ENCODE results near the gene CASS4.

CASS4 gene

GRCh38 chr20:56428881-56429280 is 16.8 kb downstream of the CASS4 start:
- H3K27ac ChIP-seq = no peak overlapping the region
- peaks cover 6% of the 10 kb centered on the region for H3K4me1 ChIP-seq
- no peak for TF ChIP-seq Cebpa-rat (IDR thresholded peaks at IDR 0.05)
- no peak overlapping the region for H3K4me2 ChIP-seq
- H3K9ac ChIP-seq = no peak overlapping the region
- no peaks in the 10 kb centered on the region for H4K20me1 ChIP-seq
- no peaks in the 10 kb centered on the region for H3K36me3 ChIP-seq
- H3K27me3 ChIP-seq = no peaks in the 10 kb centered on the region
- no peak overlapping the region for H3K4me3 ChIP-seq
- no peaks in the 10 kb centered on the region for H3K9me3 ChIP-seq

DNA sequence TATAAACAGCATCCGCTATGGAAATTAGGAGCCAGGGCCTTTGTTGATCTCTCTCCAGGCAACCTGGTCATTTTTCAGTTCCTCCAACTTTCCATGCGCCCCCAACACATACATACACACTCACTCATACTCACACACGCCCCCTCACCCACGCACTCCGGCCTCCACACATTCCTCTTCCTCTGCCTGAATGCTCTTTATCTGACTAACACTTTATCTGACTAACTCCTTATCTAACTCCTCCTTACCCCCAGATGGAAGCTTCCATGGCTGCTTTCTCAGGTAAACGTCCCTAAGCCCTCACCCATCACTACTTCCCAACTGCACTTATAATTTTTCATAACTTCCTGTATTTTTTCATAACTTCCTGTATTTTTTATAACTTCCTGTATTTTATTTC is 17.4 kb downstream of the CASS4 start:
- H3K27me3 ChIP-seq = no peaks in the 10 kb centered on the region
- H3K27ac ChIP-seq = no peak overlapping the region
- H4K20me1 ChIP-seq = no peaks in the 10 kb centered on the region
- TF ChIP-seq Cebpa-rat (IDR thresholded peaks at IDR 0.05) = no peak
- peaks cover 6% of the 10 kb centered on the region for H3K4me1 ChIP-seq
- no peak overlapping the region for H3K4me3 ChIP-seq
- peak overlapping the region; percentile 42; the same call in 1 of the 2 replicates for H3K4me2 ChIP-seq
- H3K9ac ChIP-seq = no peak overlapping the region
- no peaks in the 10 kb centered on the region for H3K36me3 ChIP-seq
- no peaks in the 10 kb centered on the region for H3K9me3 ChIP-seq

DNA sequence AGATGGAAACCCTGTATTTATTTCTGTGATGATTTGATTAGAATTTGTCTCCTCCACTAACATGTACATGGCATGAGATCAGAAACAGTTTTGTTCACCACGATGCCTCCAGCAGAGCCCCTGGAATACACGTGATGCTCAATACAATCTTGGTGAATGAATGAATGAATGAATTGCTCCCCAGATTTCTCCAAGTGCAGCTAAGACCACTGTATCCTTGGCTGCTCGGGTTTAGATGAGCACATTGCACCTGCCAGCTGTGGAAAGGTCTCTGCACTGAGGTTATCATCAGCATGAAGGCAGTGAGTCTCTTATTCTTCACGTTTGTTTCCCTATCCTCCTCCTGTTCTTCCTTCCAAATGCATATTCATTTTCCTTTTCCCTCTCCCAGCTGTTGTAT is 17.9 kb downstream of the CASS4 start:
- H4K20me1 ChIP-seq = no peaks in the 10 kb centered on the region
- no peak overlapping the region for H3K27ac ChIP-seq
- no peak overlapping the region for H3K4me3 ChIP-seq
- H3K27me3 ChIP-seq = no peaks in the 10 kb centered on the region
- no peaks in the 10 kb centered on the region for H3K36me3 ChIP-seq
- TF ChIP-seq Cebpa-rat (IDR thresholded peaks at IDR 0.05) = no peak
- H3K9me3 ChIP-seq = no peaks in the 10 kb centered on the region
- peaks cover 6% of the 10 kb centered on the region for H3K4me1 ChIP-seq
- no peak overlapping the region for H3K9ac ChIP-seq
- H3K4me2 ChIP-seq = peak overlapping the region; percentile 42; the same call in 1 of the 2 replicates

DNA sequence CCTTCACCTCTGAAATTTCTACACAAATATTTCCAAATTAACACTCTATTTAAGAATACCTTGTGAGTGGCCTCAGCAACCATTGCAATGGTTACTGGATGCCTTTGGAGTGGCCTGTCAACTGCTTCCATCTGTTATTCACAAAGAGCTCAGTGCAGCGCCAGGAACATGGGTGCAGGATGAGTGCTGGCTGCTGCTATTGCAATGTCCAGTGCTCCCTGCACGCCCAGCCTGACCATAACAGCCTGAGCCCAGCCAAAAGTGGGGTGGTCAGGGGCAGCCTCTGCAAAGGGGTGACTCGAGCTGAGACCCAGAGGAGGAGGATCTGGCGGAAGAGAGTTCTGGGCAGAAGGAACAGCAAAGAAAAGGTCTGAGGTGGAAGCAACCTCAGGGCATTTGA is 18.4 kb downstream of the CASS4 start:
- H3K4me2 ChIP-seq = no peak overlapping the region
- H3K4me1 ChIP-seq = peaks cover 6% of the 10 kb centered on the region
- no peaks in the 10 kb centered on the region for H3K36me3 ChIP-seq
- no peaks in the 10 kb centered on the region for H3K27me3 ChIP-seq
- H3K27ac ChIP-seq = no peak overlapping the region
- no peak overlapping the region for H3K9ac ChIP-seq
- no peak for TF ChIP-seq Cebpa-rat (IDR thresholded peaks at IDR 0.05)
- no peak overlapping the region for H3K4me3 ChIP-seq
- no peaks in the 10 kb centered on the region for H4K20me1 ChIP-seq
- no peaks in the 10 kb centered on the region for H3K9me3 ChIP-seq

GRCh38 chr20:56430957-56431356 is 18.9 kb downstream of the CASS4 start:
- no peak overlapping the region for H3K9ac ChIP-seq
- H3K27ac ChIP-seq = no peak overlapping the region
- H3K36me3 ChIP-seq = no peaks in the 10 kb centered on the region
- H3K4me1 ChIP-seq = peaks cover 6% of the 10 kb centered on the region
- no peaks in the 10 kb centered on the region for H3K9me3 ChIP-seq
- H3K27me3 ChIP-seq = no peaks in the 10 kb centered on the region
- no peak overlapping the region for H3K4me2 ChIP-seq
- no peaks in the 10 kb centered on the region for H4K20me1 ChIP-seq
- TF ChIP-seq Cebpa-rat (IDR thresholded peaks at IDR 0.05) = no peak
- no peak overlapping the region for H3K4me3 ChIP-seq

GRCh38 chr20:56431471-56431870 is 19.4 kb downstream of the CASS4 start:
- Histone ChIP-seq H3K4me3 (no peak overlapping the region), H4K20me1 (no peaks in the 10 kb centered on the region), H3K9me3 (no peaks in the 10 kb centered on the region), H3K27ac (no peak overlapping the region), H3K36me3 (no peaks in the 10 kb centered on the region), H3K4me1 (peaks cover 6% of the 10 kb centered on the region), H3K4me2 (no peak overlapping the region), H3K27me3 (no peaks in the 10 kb centered on the region), H3K9ac (no peak overlapping the region)
- no peak for TF ChIP-seq Cebpa-rat (IDR thresholded peaks at IDR 0.05)

- no peak overlapping the region for H3K27ac ChIP-seq
- H3K4me3 ChIP-seq = no peak overlapping the region
- H4K20me1 ChIP-seq = no peaks in the 10 kb centered on the region
- no peaks in the 10 kb centered on the region for H3K36me3 ChIP-seq
- no peaks in the 10 kb centered on the region for H3K27me3 ChIP-seq
- TF ChIP-seq Cebpa-rat (IDR thresholded peaks at IDR 0.05) = no peak
- H3K4me1 ChIP-seq = peaks cover 6% of the 10 kb centered on the region
- no peaks in the 10 kb centered on the region for H3K9me3 ChIP-seq
- H3K9ac ChIP-seq = no peak overlapping the region
- no peak overlapping the region for H3K4me2 ChIP-seq
These were observed 21.3 kb downstream of the CASS4 start for GRCh38 chr20:56433221-56433879.

- H3K4me3 ChIP-seq = no peak overlapping the region
- no peak for TF ChIP-seq Cebpa-rat (IDR thresholded peaks at IDR 0.05)
- no peaks in the 10 kb centered on the region for H3K27me3 ChIP-seq
- no peaks in the 10 kb centered on the region for H3K9me3 ChIP-seq
- H3K4me2 ChIP-seq = no peak overlapping the region
- H4K20me1 ChIP-seq = no peaks in the 10 kb centered on the region
- H3K4me1 ChIP-seq = peaks cover 6% of the 10 kb centered on the region
- no peak overlapping the region for H3K27ac ChIP-seq
- H3K9ac ChIP-seq = no peak overlapping the region
- no peaks in the 10 kb centered on the region for H3K36me3 ChIP-seq
These were observed 21.8 kb downstream of the CASS4 start for GRCh38 chr20:56433880-56434255.

GRCh38 chr20:56437196-56437960 is 25.3 kb downstream of the CASS4 start:
- TF ChIP-seq Cebpa-rat (IDR thresholded peaks at IDR 0.05) = no peak
- H3K9me3 ChIP-seq = no peaks in the 10 kb centered on the region
- H3K27ac ChIP-seq = no peak overlapping the region
- H3K4me3 ChIP-seq = no peak overlapping the region
- no peaks in the 10 kb centered on the region for H3K27me3 ChIP-seq
- H4K20me1 ChIP-seq = no peaks in the 10 kb centered on the region
- H3K9ac ChIP-seq = no peak overlapping the region
- H3K36me3 ChIP-seq = no peaks in the 10 kb centered on the region
- no peak overlapping the region for H3K4me2 ChIP-seq
- peaks cover 24% of the 10 kb centered on the region for H3K4me1 ChIP-seq

DNA sequence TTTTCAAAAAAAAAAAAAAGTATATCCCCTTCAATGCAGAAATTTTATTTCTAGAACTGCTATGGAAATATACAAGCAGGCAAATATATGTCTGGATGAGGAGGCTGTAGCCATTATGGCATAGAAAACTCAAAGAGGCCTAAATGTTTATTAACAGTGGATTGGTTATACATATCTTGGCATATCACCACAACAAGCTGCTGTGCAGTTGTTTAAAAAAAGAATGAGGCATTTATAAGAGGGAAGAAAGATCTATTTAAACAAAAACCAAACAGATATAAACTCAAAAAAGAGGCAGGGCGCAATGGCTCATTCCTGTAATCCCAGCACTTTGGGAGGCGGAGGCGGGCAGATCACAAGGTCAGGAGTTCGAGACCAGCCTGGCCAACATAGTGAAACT is 26.2 kb downstream of the CASS4 start:
- Histone ChIP-seq H3K9me3 (no peaks in the 10 kb centered on the region), H3K27me3 (no peaks in the 10 kb centered on the region), H3K4me3 (no peak overlapping the region), H3K4me1 (peaks cover 30% of the 10 kb centered on the region), H3K27ac (no peak overlapping the region), H3K9ac (no peak overlapping the region), H3K4me2 (no peak overlapping the region), H4K20me1 (no peaks in the 10 kb centered on the region), H3K36me3 (no peaks in the 10 kb centered on the region)
- TF ChIP-seq Cebpa-rat (IDR thresholded peaks at IDR 0.05) = no peak
